Measurements from ENCODE around the gene CFAP43.
A peak's percentile ranks its signal among the peaks of the same experiment; 100 is the strongest.

CFAP43 gene

DNA sequence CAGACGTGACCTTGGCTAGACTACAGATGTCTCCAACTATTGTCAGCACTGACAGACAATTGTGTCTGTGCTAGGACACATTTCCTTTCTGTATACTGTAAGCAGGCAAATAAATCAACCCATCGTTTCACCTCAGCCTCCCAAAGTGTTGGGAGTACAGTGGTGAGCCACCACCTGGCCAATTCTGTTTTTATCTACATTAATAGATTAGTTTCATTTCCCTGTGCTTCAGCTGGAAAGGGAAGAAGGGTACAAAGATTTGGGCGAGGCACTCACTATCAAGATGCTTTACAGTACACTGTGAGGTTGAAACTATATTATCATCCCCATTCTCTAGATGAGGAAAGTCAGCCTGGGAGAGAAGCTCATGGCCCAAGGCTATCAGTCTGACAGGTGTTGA lies 88.3 kb downstream of the CFAP43 start:
- no peak for DNase-seq (ENCODE audit: low read depth in 2 of 2, low spot score in 1 of 2)

DNA sequence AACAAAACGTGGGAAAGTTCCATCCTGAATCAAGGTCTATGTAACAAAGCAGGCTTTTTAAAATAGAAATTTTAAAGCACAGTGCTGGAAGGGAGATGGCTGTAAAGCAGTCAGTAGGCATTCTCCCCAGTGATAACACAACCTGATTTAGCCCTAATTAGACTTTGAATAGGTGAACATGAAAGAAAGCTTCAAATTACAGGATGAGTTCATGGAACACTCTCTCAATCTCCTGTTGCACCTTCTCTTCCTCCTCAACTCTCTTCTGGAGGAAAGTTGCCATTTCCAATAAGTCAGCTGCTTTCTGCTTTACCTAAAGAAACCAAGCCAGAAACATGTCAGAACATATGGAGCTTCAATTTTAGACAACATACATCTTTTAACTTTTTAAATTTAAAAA lies 90.1 kb downstream of the CFAP43 start:
- DNase-seq (ENCODE audit: low read depth in 2 of 2, low spot score in 1 of 2): no peak

DNA sequence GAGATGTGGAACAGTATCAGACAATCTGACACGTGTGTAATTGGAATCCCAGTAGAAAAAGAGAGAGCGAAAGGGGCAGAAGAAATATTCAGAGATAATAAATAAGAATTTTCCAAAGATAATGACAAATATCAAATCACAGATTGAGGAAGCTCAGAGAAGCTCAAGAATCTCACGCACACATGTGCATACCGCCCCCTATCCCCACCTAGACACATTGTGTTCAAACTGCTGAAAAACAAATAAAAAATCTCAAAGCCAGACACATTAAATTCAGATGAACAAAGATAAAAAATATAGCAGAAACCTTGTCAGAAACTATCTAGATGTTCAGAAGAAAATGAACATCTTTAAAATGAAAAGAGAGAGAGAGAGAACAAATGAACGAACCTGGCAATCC lies 92.9 kb downstream of the CFAP43 start:
- DNase-seq (ENCODE audit: low read depth in 2 of 2, low spot score in 1 of 2): no peak

DNA sequence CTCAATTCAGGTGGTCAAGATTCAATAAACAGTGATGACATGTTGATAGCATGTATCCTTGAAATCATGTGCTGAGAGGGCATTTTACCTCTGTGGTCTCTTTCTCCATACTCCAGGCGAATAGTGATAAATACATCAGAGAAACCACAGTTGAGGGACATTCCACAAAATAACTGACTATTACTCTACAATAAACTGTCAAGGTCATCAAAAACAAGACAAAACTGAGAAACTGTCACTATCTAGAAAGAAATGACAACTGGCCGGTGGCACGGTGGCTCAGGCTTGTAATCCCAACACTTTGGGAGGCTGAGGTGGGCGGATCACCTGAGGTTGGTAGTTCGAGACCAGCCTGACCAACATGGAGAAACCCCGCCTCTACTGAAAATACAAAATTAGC lies 94.0 kb downstream of the CFAP43 start:
- DNase-seq (ENCODE audit: low read depth in 2 of 2, low spot score in 1 of 2): no peak

DNA sequence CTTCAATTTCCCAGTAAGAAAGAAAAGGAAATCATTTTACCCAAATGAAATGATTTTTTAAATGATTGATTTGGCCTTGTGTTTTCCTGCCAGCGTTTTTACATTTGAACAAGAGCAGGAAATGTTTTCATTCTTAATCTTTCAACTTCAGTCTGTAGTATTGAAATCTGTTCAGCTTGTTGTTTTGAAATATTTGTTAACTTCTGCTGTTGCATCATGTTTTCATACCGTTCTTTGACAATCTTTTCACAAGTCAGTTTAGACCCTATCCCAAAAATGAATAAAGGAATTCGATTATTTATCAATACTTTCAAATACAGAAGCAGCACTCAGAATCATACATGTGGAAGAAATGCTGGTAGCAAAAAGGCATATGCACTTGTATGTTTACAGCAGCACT lies 102.1 kb downstream of the CFAP43 start:
- no peak for DNase-seq (ENCODE audit: low read depth in 2 of 2, low spot score in 1 of 2)

DNA sequence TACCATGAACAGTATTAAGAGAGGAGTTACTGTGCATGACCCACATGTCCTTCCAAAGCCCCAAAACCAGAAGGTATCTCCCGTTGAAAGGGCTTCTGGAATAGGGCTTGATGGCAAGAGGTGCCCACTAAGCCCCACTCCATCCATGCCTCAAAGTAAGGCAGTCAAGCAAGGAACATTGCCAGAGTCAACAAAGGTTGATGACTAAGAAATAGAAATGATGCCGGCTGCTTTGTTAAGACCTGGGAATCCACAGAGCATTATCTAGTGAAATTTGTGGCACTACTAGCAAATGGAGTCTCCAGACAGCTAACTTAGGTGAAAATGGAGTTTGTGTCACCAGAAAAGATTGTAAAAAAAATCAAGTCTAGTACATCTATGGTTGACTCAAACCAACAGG lies 104.0 kb downstream of the CFAP43 start:
- DNase-seq (ENCODE audit: low read depth in 2 of 2, low spot score in 1 of 2): no peak

DNA sequence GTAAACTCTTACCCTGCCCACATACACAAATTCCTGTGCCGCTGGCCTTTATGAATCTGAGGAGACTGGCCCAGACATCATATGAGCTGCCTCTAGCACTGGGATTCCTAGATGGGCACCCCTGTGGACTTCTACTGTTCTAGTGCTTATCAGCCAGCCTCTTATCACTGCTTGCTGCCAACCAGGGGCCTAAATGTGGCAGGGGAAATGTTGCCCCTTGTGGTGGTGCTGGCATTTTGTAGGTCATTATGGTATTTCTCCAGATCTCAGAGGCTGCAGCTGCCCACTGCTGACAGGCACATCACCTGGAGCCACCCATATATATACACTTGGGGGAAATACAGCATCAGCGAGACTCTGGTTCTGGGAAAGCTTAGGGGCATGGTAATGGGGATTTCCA lies 104.8 kb downstream of the CFAP43 start:
- no peak for DNase-seq (ENCODE audit: low read depth in 2 of 2, low spot score in 1 of 2)

DNA sequence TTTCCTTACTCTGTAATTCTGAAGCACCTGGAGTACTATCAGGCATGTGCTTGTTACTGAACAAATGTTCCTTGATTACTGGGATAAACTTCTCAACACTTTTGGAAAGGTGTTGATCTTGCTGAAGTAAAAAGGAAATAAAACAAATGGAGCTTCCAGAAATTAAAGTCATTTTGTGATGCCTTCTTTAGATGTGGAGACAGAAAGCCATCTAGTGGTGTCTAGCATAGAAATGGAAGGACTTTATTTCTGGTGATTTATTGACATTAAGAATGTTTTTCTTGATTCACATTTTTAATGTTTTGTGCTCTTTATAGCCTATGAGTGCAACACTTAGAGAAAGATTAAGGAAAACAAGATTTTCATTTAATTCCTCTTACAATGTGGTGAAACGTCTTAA lies 108.8 kb downstream of the CFAP43 start:
- no peak for DNase-seq (ENCODE audit: low read depth in 2 of 2, low spot score in 1 of 2)

DNA sequence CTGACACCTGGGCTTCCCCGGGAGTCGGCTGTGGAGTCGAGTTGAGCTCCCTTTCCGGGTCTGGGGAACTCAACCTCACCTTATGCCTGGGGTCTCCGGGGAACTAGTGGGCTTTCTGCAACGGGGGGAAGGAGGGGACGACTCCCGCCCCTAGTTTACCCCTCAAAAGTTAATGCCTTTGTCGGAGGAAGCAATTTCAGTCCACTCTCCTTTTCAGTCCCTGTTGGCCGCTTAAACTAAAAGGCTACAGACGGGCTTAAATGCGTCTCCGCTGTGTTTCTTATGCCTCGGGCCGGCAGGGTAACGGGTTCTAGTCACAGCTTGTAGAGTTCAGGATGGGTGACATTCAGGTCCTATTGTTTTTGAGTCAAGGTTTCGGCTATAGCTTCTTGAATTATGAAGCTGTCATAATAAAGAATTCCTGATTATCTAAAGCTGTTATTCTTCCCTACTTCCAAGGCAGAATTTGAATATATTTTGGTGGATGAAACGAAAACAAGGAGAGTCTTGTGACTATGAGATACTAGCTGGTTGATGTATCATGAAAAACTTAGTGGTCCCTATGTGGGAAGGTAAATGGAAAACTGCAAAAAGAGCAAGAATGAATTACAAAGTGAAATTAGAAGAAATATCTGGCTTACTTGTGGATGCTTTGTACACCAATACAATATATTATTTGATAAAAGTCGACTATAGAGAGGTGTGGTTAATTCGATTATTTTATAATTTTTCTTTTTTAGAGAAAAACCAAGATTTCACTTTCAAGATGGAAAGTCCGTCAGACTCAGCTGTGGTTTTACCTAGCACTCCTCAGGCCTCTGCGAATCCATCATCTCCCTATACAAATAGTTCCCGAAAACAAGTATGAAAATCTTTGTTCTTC lies 109.7 kb downstream of the CFAP43 start:
- no peak for DNase-seq (ENCODE audit: low read depth in 2 of 2, low spot score in 1 of 2)

DNA sequence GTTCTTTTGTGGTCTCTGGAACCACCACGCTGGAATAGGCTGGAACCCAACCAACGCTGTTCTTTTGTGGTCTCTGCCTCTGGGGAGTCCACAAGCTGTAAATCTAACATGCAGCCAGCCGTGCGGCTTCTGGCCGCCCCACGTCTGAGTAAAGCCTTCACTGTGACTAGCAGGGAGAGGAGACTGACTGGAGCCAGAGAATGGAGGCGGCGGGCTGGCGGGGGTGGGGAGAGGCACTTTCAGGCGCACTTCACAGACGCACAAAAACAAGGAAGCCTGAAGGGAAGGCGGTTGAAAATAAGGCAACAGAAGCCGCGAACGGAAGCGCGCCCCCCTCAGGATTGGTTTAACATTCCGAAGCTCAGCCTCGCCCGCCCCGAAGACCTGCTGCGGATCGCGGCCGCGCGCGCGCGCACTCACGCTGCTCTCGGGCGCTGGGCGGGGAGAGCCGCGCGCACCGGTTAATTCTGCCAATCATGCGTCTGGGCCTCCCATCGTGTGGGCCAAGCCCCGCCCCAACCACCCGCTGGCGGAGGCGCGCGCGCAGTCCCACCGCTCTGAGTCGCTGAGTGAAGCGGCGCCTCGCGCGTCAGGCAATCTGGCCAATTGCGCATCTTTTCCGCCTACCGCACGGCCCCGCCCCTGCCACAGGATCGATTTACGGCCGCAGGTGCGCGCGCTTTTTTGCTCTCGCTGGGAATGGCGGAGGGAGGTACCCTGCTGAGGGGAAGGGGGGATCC lies 110.5 kb downstream of the CFAP43 start, which contains the start of gene SFR1:
Gene SFR1, plus strand, starts transcription at position 687 of the 740 bp plus-strand sequence. Its CDS starts 13 bp downstream, at position 700.
- peak; percentile 91 to 99 for DNase-seq (ENCODE audit: low read depth in 2 of 2, low spot score in 1 of 2)

DNA sequence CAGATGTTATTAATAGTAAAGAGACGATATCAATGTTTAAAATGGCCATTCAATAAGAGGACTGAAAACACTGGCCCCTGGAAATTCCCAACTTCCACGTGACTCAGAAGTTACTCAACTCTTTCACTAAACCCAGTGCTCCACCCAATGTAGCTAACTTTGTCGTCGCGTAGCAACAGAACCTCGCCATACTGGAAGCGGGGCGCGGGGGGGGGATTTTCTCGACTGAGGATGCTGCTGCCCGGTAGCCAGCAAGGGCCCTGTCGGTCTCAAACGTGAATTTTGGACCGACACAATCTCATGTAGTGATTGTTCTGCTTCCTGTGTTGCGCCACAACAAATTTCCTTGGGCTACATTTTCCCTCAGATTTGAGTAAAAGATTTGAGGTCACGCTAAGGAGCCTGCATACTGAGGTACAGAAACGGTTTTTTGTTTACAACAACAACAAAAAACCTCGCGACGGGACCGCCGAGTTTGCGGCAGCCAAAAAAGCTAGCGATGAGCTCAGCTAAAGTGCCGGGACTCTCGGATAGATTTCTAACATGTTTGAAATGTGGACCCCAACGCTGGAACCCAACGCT lies 111.2 kb downstream of the CFAP43 start:
- peak; percentile 50 to 71 for DNase-seq (ENCODE audit: low read depth in 2 of 2, low spot score in 1 of 2)

DNA sequence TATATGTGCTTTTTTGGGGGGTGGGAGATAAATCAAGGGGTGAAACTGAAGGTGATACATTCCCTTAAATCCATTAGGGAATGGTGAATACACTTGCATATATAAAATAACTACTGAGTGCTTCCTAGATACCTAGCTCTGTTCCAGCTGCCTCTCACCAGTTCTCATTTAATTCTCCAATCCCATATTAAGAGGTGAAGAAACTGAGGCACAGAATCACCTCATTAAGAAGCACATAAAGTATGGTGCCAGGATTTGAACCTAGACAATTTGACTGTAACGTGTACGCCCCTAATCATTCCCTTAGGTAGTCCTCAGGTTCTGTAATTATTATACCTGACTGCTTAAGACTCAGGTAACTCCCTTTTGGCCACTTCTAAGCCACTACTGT lies 111.7 kb downstream of the CFAP43 start:
- no peak for DNase-seq (ENCODE audit: low read depth in 2 of 2, low spot score in 1 of 2)

DNA sequence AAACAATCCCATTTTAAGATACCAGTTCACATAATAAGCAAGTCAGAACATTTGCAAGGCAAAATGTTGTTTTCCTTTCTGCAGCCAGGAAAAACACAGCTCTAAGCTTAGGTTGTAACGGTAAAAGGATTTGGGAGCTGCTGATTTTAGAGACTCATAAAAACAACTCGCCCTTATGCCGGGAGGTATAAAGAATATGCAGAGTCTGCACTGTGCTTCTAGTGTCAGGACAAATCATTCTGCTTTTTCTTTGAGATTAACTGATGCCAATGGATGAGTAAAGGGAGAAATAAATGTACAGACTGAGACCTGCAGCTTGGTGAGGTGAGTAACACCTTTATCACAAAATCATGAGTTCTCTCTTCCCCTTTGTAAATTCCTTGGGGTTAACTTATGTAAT lies 112.2 kb downstream of the CFAP43 start:
- no peak for DNase-seq (ENCODE audit: low read depth in 2 of 2, low spot score in 1 of 2)

DNA sequence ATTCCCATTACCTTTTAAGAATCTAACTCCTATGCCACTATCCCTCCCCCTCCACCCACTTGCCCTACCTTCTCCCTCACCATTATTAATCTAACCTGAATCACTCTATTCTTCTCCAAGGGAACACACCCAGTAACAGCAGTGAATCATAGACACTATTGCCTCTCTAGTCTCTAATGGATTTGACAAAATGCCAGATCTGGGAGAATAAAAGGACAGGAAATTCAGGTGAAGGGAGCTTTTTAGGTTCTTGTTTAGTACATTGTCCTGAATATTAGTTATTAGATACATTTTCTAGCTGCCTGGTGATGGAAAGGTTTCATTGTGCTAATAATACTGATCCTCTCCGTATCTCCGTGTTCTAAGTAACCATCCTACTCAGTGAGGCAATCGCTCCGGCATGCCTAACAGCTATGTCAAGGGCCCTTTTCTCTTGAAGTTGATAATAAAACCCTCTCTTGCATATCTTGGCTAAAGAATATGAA lies 114.3 kb downstream of the CFAP43 start:
- no peak for DNase-seq (ENCODE audit: low read depth in 2 of 2, low spot score in 1 of 2)

DNA sequence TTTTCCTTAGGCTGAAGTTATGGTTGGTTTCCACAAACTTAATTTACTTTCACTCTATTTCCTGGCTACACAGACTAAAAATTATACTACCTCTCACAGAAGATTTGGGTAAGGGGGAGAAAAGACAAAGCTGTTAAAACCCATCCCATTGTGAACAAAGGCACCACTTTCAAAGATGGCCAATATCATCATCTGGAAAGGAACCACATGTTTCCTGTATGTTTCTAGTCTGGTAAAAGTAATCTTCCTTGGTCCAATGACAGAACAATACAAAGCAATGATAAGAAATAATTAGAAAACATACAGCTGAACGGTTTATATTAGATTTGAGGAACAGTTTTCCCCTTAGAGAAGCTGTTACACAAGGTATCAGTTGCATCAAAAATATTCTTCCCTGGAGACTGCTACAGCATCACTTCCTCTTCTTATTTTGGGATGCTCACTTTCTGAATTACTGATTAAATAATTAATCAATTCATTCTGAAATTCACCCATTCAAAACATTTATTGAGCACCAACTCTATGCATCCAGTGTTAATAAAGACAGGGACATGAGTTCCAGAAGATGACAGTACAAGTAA lies 118.7 kb downstream of the CFAP43 start:
- no peak for DNase-seq (ENCODE audit: low read depth in 2 of 2, low spot score in 1 of 2)

DNA sequence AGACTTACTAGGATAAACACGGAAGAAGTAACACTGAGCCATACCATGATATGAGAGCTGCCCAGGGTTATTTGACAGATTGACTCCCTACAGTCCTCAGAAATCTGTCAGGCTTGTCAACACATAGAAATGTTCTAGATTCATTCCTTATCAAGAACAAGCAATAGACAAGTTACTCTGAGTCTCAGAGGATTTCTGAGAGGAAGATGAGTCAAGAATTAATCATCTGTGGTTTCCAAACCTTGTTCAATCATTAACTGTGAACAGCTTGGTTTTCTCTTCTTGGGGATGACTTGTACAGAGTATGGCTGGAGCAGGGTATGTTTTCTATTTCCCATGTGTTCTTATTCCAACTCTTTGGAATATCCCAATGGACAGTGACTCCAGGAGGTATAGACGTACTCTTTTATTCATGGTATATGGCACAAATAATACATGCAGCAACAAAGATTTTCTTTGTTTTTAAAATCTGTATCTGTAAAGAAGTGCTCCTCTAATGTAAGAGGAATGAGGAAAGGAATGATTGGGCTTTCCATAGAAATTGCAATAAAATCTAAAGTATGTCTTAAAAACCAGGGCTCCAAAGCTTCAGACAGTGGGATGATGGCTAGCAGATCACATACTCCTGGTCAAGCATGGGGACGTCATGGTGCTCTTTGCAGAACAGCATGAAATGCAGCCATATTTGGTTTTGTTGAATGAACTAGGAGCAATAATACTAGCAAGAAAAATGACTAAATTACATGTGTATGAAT lies 122.1 kb downstream of the CFAP43 start:
- no peak for DNase-seq (ENCODE audit: low read depth in 2 of 2, low spot score in 1 of 2)

DNA sequence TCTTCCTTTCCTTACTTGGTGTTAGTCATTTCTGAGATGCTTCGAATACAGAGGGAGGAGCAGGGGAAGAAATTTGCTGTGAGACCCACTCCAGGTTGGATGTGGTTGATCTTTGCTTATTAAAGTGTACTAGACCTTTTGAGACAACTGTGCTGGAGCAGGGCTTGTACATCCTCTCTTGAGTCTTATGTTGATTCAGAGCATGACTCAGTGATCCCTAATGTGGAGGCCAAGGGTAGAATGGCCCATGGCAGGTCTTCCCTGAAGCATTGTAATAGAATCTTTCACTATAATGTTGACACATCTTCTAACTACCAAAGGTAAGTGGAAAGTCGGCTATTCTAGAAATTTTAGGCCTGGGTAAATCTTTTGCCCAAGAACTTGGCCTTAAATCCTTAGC lies 127.2 kb downstream of the CFAP43 start:
- no peak for DNase-seq (ENCODE audit: low read depth in 2 of 2, low spot score in 1 of 2)

DNA sequence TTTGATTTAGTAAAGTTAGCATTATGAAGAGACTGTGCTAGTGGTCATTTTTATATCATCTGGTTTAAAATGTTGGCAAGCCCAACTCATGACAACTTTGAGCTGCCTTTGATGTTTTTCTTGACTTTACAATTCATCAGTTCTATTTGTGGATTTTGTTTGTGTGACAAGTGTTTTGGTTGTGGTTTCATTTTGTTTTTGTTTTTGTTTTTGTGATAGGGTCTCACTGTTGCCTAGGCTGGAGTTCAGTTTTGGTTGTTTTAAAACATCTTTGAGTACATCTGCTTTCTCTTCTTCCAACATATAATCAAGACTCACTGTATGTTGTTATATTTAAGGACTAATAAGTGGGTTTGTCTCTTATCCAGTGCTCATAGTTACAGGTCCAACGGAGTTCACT lies 127.7 kb downstream of the CFAP43 start:
- no peak for DNase-seq (ENCODE audit: low read depth in 2 of 2, low spot score in 1 of 2)

DNA sequence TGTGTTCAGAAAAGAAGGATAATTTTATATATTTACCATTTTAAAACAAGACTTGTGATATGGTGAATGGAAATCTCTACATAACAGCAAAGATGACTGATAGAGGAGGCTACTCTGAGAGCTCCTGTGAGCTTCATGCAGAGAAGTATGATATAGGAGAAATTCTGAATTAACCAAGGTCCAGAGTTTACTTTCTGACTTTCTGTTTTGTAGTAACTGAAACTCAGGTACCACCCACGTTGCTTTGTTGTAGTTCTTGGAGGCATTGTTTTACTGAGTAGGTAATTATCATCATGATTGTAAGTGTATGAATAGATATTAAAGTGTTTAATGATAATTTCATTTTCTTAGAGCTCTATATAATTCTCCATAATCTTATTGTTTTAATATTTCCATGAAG lies 128.2 kb downstream of the CFAP43 start:
- no peak for DNase-seq (ENCODE audit: low read depth in 2 of 2, low spot score in 1 of 2)

DNA sequence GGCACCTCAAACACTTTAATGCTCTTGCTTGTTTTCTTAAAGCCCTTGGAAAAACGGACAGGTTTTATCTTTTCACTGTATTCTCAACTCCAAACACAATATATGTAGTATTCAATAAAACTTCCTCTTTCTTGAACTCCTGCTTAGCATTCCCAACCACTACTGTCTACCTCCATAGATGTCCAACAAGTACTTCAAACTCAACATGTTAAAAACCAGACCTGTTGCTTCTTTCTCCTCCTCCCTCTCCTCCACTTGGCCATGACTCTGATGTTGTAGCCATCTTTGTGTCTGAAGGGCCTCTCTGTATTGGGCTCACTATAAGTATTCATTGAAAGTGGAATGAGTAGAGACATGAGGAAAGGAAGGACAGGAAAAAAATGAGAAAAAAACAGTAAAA lies 130.3 kb downstream of the CFAP43 start:
- no peak for DNase-seq (ENCODE audit: low read depth in 2 of 2, low spot score in 1 of 2)

DNA sequence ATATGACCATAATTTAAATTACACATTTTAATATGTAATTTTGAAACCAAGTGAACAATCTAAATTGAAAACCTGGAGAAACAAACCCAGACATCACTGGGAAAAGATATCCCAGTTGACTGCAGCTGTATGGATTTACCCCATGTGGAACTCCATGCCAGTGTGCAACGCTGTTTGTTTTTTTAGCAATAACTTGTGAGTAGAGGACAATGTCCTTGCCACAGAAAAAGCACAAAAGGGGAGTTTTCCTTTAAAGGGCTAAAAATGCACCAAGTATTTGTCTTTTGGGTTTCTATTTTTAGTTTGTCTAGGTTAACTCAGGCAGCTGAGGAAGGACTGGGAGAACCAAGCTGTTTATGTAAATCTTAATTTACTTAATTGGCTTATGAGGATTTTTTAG lies 131.4 kb downstream of the CFAP43 start:
- no peak for DNase-seq (ENCODE audit: low read depth in 2 of 2, low spot score in 1 of 2)
